Activated CD4-positive, CD25-positive, alpha-beta regulatory T cell treated with anti-CD3 and anti-CD28 coated beads, Interleukin-2, amount 50 U/mL, for 16 hours (primary cell): ENCODE results near the gene SPAG5.

Experiments
- DNase-seq: peaks from one replicate; pipeline ENCODE4 v3.0.0-alpha.2; 2020; ENCODE audit warnings: low read depth, low spot score

The SPAG5 gene

GRCh38 chr17:28547096-28547622, 51.7 kb downstream of the SPAG5 start:
- no peak for DNase-seq

- no peak for DNase-seq
Measured at GRCh38 chr17:28545787-28546415, 52.9 kb downstream of the SPAG5 start.

GRCh38 chr17:28545141-28545503, 53.7 kb downstream of the SPAG5 start:
- DNase-seq = no peak

- DNase-seq = no peak
Measured at GRCh38 chr17:28544402-28545140, 54.3 kb downstream of the SPAG5 start.

- no peak for DNase-seq
Measured at GRCh38 chr17:28541439-28541838, 57.4 kb downstream of the SPAG5 start.

GRCh38 chr17:28540231-28540630, 58.6 kb downstream of the SPAG5 start:
- DNase-seq = no peak

- no peak for DNase-seq
Measured at GRCh38 chr17:28538296-28538895, 60.4 kb downstream of the SPAG5 start.

- no peak for DNase-seq
Measured at GRCh38 chr17:28537219-28537610, 61.6 kb downstream of the SPAG5 start.

GRCh38 chr17:28536532-28537218, 62.1 kb downstream of the SPAG5 start:
- no peak for DNase-seq

GRCh38 chr17:28534740-28535375, 64.0 kb downstream of the SPAG5 start:
- no peak for DNase-seq

GRCh38 chr17:28533091-28533807, 65.6 kb downstream of the SPAG5 start:
- DNase-seq = no peak

GRCh38 chr17:28532050-28532960, 66.5 kb downstream of the SPAG5 start:
- no peak for DNase-seq

- DNase-seq = no peak
Measured at GRCh38 chr17:28530926-28531325, 67.9 kb downstream of the SPAG5 start.

- DNase-seq = no peak
Measured at GRCh38 chr17:28530250-28530649, 68.6 kb downstream of the SPAG5 start.

GRCh38 chr17:28529013-28529400, 69.8 kb downstream of the SPAG5 start:
- no peak for DNase-seq

GRCh38 chr17:28528327-28529012, 70.4 kb downstream of the SPAG5 start:
- DNase-seq = no peak

GRCh38 chr17:28527859-28528258, 71.0 kb downstream of the SPAG5 start:
- no peak for DNase-seq
